IPS-15b (cell line): ENCODE results near the gene LAMTOR5.
"Not testable (repeated sequence)": the region's sequence is repeated elsewhere in the genome, so short reads cannot be mapped to it uniquely, and the experiment has no call there.

Source experiments
- H3K27me3 ChIP-seq: one replicate; pipeline ENCODE4 v1.6.1; 2013; ENCODE audit warnings: low read length; ENCODE audit not compliant: control insufficient read depth, insufficient read depth
- H3K36me3 ChIP-seq: one replicate; pipeline ENCODE4 v1.6.1; 2013; ENCODE audit warnings: low read length; ENCODE audit not compliant: control insufficient read depth, insufficient read depth
- H3K4me1 ChIP-seq: one replicate; pipeline ENCODE4 v1.6.1; 2013; ENCODE audit warnings: mild to moderate bottlenecking, low read length; ENCODE audit not compliant: control insufficient read depth, insufficient read depth
- H3K4me3 ChIP-seq: one replicate; pipeline ENCODE4 v1.5.1; 2013; ENCODE audit warnings: low read depth, low read length
- H3K9ac ChIP-seq: one replicate; pipeline ENCODE4 v1.6.1; 2013; ENCODE audit warnings: low read depth, mild to moderate bottlenecking, low read length
- H3K9me3 ChIP-seq: one replicate; pipeline ENCODE4 v1.6.1; 2013; ENCODE audit warnings: mild to moderate bottlenecking, low read length; ENCODE audit not compliant: control insufficient read depth, insufficient read depth

Gene LAMTOR5

GRCh38 chr1:110404401-110404800 lies 3.1 kb downstream of the LAMTOR5 start:
- Histone ChIP-seq H3K9ac (no peak overlapping the region), H3K27me3 (no peaks in the 10 kb centered on the region), H3K9me3 (no peaks in the 10 kb centered on the region), H3K36me3 (peaks cover 8% of the 10 kb centered on the region), H3K4me3 (no peak overlapping the region), H3K4me1 (no peaks in the 10 kb centered on the region)

- H3K27me3 ChIP-seq, result no peaks in the 10 kb centered on the region
- H3K9ac ChIP-seq, result no peak overlapping the region
- H3K4me3 ChIP-seq, result no peak overlapping the region
- H3K9me3 ChIP-seq, result no peaks in the 10 kb centered on the region
- peaks cover 8% of the 10 kb centered on the region for H3K36me3 ChIP-seq
- H3K4me1 ChIP-seq, result no peaks in the 10 kb centered on the region
Observed at GRCh38 chr1:110403805-110404204, 3.7 kb downstream of the LAMTOR5 start.

- H3K4me1 ChIP-seq, H3K4me3 ChIP-seq, H3K9me3 ChIP-seq, H3K36me3 ChIP-seq, H3K27me3 ChIP-seq, H3K9ac ChIP-seq: not testable (repeated sequence)
Observed at GRCh38 chr1:110396259-110396958, 11.1 kb downstream of the LAMTOR5 start.

GRCh38 chr1:110394493-110394820 lies 13.0 kb downstream of the LAMTOR5 start:
- Histone ChIP-seq H3K36me3 (no peaks in the 10 kb centered on the region), H3K9ac (no peak overlapping the region), H3K27me3 (no peaks in the 10 kb centered on the region), H3K4me1 (peaks cover 3% of the 10 kb centered on the region), H3K9me3 (no peaks in the 10 kb centered on the region), H3K4me3 (no peak overlapping the region)

- no peaks in the 10 kb centered on the region for H3K36me3 ChIP-seq
- no peaks in the 10 kb centered on the region for H3K9me3 ChIP-seq
- peaks cover 3% of the 10 kb centered on the region for H3K4me1 ChIP-seq
- no peak overlapping the region for H3K9ac ChIP-seq
- no peak overlapping the region for H3K4me3 ChIP-seq
- H3K27me3 ChIP-seq, result no peaks in the 10 kb centered on the region
Observed at GRCh38 chr1:110393691-110394492, 13.6 kb downstream of the LAMTOR5 start.

- Histone ChIP-seq H3K4me1 (peaks cover 3% of the 10 kb centered on the region), H3K27me3 (no peaks in the 10 kb centered on the region), H3K36me3 (no peaks in the 10 kb centered on the region), H3K9me3 (no peaks in the 10 kb centered on the region), H3K4me3 (no peak overlapping the region), H3K9ac (no peak overlapping the region)
Observed at GRCh38 chr1:110393286-110393685, 14.2 kb downstream of the LAMTOR5 start.

- H3K9me3 ChIP-seq, result no peaks in the 10 kb centered on the region
- peaks cover 3% of the 10 kb centered on the region for H3K4me1 ChIP-seq
- no peak within 1 kb of the TSS for H3K9ac ChIP-seq
- H3K27me3 ChIP-seq, result no peaks in the 10 kb centered on the region
- no peaks in the 10 kb centered on the region for H3K36me3 ChIP-seq
- no peak within 1 kb of the TSS for H3K4me3 ChIP-seq
Observed at GRCh38 chr1:110390692-110391245, 16.7 kb downstream of the LAMTOR5 start, which contains the start of gene SLC16A4. TSS of gene SLC16A4 (minus strand) at chr1:110391026. CDS start at chr1:110389323, 1,703 bp downstream.

GRCh38 chr1:110390096-110390495 lies 17.4 kb downstream of the LAMTOR5 start:
- Histone ChIP-seq H3K4me3 (no peak overlapping the region), H3K9ac (no peak overlapping the region), H3K9me3 (no peaks in the 10 kb centered on the region)

GRCh38 chr1:110387048-110387754 lies 20.3 kb downstream of the LAMTOR5 start:
- H3K9ac ChIP-seq, result no peak overlapping the region
- H3K4me3 ChIP-seq, result no peak overlapping the region
- no peaks in the 10 kb centered on the region for H3K27me3 ChIP-seq
- no peaks in the 10 kb centered on the region for H3K36me3 ChIP-seq
- peaks cover 3% of the 10 kb centered on the region for H3K4me1 ChIP-seq
- H3K9me3 ChIP-seq, result no peaks in the 10 kb centered on the region

More at GRCh38 chr1:110390096-110390495, 17.4 kb downstream of the LAMTOR5 start:
- peaks cover 3% of the 10 kb centered on the region for H3K4me1 ChIP-seq
- no peaks in the 10 kb centered on the region for H3K27me3 ChIP-seq
- H3K36me3 ChIP-seq, result no peaks in the 10 kb centered on the region

GRCh38 chr1:110385369-110385768 lies 22.1 kb downstream of the LAMTOR5 start:
- H3K9ac ChIP-seq, result no peak overlapping the region
- H3K36me3 ChIP-seq, result no peaks in the 10 kb centered on the region
- H3K9me3 ChIP-seq, result no peaks in the 10 kb centered on the region
- H3K27me3 ChIP-seq, result no peaks in the 10 kb centered on the region
- peaks cover under 1% of the 10 kb centered on the region for H3K4me1 ChIP-seq
- no peak overlapping the region for H3K4me3 ChIP-seq

- no peak overlapping the region for H3K4me3 ChIP-seq
- no peaks in the 10 kb centered on the region for H3K27me3 ChIP-seq
- no peaks in the 10 kb centered on the region for H3K9me3 ChIP-seq
- no peaks in the 10 kb centered on the region for H3K36me3 ChIP-seq
- no peaks in the 10 kb centered on the region for H3K4me1 ChIP-seq
- H3K9ac ChIP-seq, result no peak overlapping the region
Observed at GRCh38 chr1:110384581-110385321, 22.7 kb downstream of the LAMTOR5 start.
